ENCODE data around the gene PGBD1.

DNA sequence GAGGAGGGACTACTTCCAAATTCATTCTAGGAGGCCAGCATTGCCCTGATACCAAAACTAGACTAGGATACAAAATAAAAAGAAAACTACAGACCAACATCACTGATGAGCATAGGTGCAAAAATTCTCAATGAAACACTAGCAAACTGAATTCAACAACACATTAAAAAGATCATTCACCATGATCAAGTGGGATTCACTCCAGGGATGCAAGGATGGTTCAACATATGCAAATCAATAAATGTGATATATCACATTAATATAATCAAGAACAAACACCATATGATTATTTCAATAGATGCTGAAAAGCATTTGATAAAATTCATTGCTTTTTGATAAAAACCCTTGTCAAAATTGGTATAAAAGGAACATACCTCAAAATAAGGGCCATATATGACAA is 10.2 kb downstream of the PGBD1 start:
- TF ChIP-seq CTCF (IDR thresholded peaks at IDR 0.05 in 4 of 5, conservative IDR thresholded peaks at IDR 0.05 in 1 of 5), result no peak
- TF ChIP-seq POLR2A (IDR thresholded peaks at IDR 0.05), result no peak

Data from gastrocnemius medialis (tissue), 4 donors.